Measurements from ENCODE around the gene THOC1. TPM values are rescaled to one million over a fixed set of nuclear protein-coding genes. Genes with fewer than 3 reads are reported as not detected.

The THOC1 gene
- total and polyA plus RNA-seq, 2 of the 4 experiments (the other 2 are of a cell fraction): 13.3 to 15.8 TPM

- in situ Hi-C loops (cut with MboI; ENCODE audit: low sequenced_read_pairs) (no loop called here), dilution Hi-C loops (cut with HindIII; ENCODE audit: low sequenced_read_pairs, unreplicated experiment) (no loop called here), intact Hi-C loops (cut with micrococcal nuclease) (no loop called here)
- H2AK5ac ChIP-seq (ENCODE audit: low read depth, low read length): no peak overlapping the region
- no peak overlapping the region for H3K4me3 ChIP-seq (ENCODE audit: insufficient read depth, low read depth, low read length)
- H3K27me3 ChIP-seq (ENCODE audit: control insufficient read depth, insufficient read depth, low read length): peaks cover 55% of the 10 kb centered on the region
- no peak overlapping the region for H3K56ac ChIP-seq (ENCODE audit: extremely low read depth, insufficient read depth, low read length)
- no peak overlapping the region for H4K8ac ChIP-seq (ENCODE audit: low read depth in 2 of 2, low read length in 2 of 2)
- H3K9ac ChIP-seq (ENCODE audit: low read depth, low read length): no peak overlapping the region
- no peaks in the 10 kb centered on the region for H3K79me1 ChIP-seq (ENCODE audit: low read depth in 1 of 2, low read length in 2 of 2)
- H3K27ac ChIP-seq (ENCODE audit: insufficient read depth, low read length): no peak overlapping the region
- H3K36me3 ChIP-seq (ENCODE audit: control insufficient read depth, insufficient read depth, low read length): no peaks in the 10 kb centered on the region
- no peak overlapping the region for H3K4ac ChIP-seq (ENCODE audit: low read depth, low read length)
- no peak overlapping the region for H2BK5ac ChIP-seq (ENCODE audit: low read depth, low read length, poor library complexity, severe bottlenecking)
- no peak overlapping the region for H3K14ac ChIP-seq (replicated peaks; ENCODE audit: low read depth, low read length)
- H2AK9ac ChIP-seq (replicated peaks; ENCODE audit: low read depth, low read length, poor library complexity): no peak overlapping the region
- no CpG with 5 or more reads among the region's 2 CpGs for WGBS, 2 experiments (ENCODE audit: extremely low coverage in 2 of 2, insufficient read length in 1 of 2)
- no peaks in the 10 kb centered on the region for H3K9me1 ChIP-seq (ENCODE audit: insufficient read depth, low read length)
- CTCF ChIA-PET: no interaction called here
- no peaks in the 10 kb centered on the region for H3K9me3 ChIP-seq (ENCODE audit: control insufficient read depth, insufficient read depth, low read length)
- H3K4me1 ChIP-seq (ENCODE audit: control insufficient read depth, insufficient read depth, low read length): no peaks in the 10 kb centered on the region
- H2BK20ac ChIP-seq (ENCODE audit: low read depth, low read length): no peak overlapping the region
- no peak overlapping the region for H2AFZ ChIP-seq (replicated peaks; ENCODE audit: low read length, poor library complexity)
- no peak overlapping the region for H2BK120ac ChIP-seq (ENCODE audit: low read depth, low read length)
- POLR2A ChIA-PET (ENCODE audit: unreplicated experiment): interaction anchor here (0.5 to 0.6 kb wide), 2 partner anchors 27 to 36 kb away, joined by 5 to 15 read pairs; no protein-coding TSS in a partner anchor
- no peak for TF ChIP-seq RFX5 (IDR thresholded peaks at IDR 0.05; ENCODE audit: low read depth, low read length)
- TF ChIP-seq NFE2L2 (IDR thresholded peaks at IDR 0.05; ENCODE audit: low read depth, low read length): no peak
- no peak for TF ChIP-seq POLR2A (IDR thresholded peaks at IDR 0.05; ENCODE audit: low read depth, low read length)
- no peak for TF ChIP-seq FOS (IDR thresholded peaks at IDR 0.05; ENCODE audit: low read depth, low read length)
- TF ChIP-seq RCOR1 (IDR thresholded peaks at IDR 0.05; ENCODE audit: insufficient replicate concordance, low read length): no peak
- no peak for TF ChIP-seq MXI1 (IDR thresholded peaks at IDR 0.05; ENCODE audit: borderline replicate concordance, low read depth, low read length)
- no peak for TF ChIP-seq BHLHE40 (IDR thresholded peaks at IDR 0.05; ENCODE audit: low read depth, low read length)
- no peak for TF ChIP-seq CHD1 (IDR thresholded peaks at IDR 0.05; ENCODE audit: low read depth, low read length)
- H4K20me1 ChIP-seq (ENCODE audit: insufficient read depth, low read length): no peaks in the 10 kb centered on the region
- no peak overlapping the region for H4K5ac ChIP-seq (ENCODE audit: low read depth, low read length)
- no peak overlapping the region for H2BK15ac ChIP-seq (ENCODE audit: low read depth, low read length)
- no peak overlapping the region for H3K4me2 ChIP-seq (ENCODE audit: low read depth, low read length)
- H4K91ac ChIP-seq (ENCODE audit: insufficient read depth, low read depth, low read length): no peak overlapping the region
- no peak overlapping the region for H3K23ac ChIP-seq (ENCODE audit: low read depth, low read length)
- BruUV-seq (replicated peaks): no TSS peak
- H3K18ac ChIP-seq (ENCODE audit: low read depth, low read length): no peak overlapping the region
- no peak for ATAC-seq (ENCODE audit: low read depth)
- DNase-seq: no peak
Measured at GRCh38 chr18:303607-304006, 35.8 kb upstream of the THOC1 start.
